ENCODE data around the gene PJVK. TPM values are rescaled to one million over a fixed set of nuclear protein-coding genes. Genes with fewer than 3 reads are reported as not detected.
A peak's percentile ranks its signal among the peaks of the same experiment; 100 is the strongest.
"Not testable (repeated sequence)": the region's sequence is repeated elsewhere in the genome, so short reads cannot be mapped to it uniquely, and the experiment has no call there.

Gene PJVK
- total RNA-seq, 2 donors from 2014 or later = 1.5 to 2.8 TPM

- H3K27ac Mint-ChIP-seq = no peak overlapping the region
- no peaks in the 10 kb centered on the region for H3K36me3 Mint-ChIP-seq
- peaks cover 11 to 12% of the 10 kb centered on the region in 2 donors for H3K4me1 Mint-ChIP-seq (ENCODE audit: low read depth in 2 of 2)
- no peak for DNase-seq (ENCODE audit: low spot score)
- H3K4me3 Mint-ChIP-seq = no peak overlapping the region
- ATAC-seq = no peak
- H3K9me3 Mint-ChIP-seq = no peaks in the 10 kb centered on the region
- no peaks in the 10 kb centered on the region for H3K27me3 Mint-ChIP-seq
These were observed 32.1 kb upstream of the PJVK start for GRCh38 chr2:178419123-178419522.

- H3K27ac Mint-ChIP-seq = no peak overlapping the region
- H3K4me3 Mint-ChIP-seq = no peak overlapping the region
- H3K9me3 Mint-ChIP-seq = no peaks in the 10 kb centered on the region
- H3K27me3 Mint-ChIP-seq = no peaks in the 10 kb centered on the region
- H3K4me1 Mint-ChIP-seq (ENCODE audit: low read depth in 2 of 2) = peaks cover 2 to 6% of the 10 kb centered on the region in 2 donors
- H3K36me3 Mint-ChIP-seq = peaks cover 6% of the 10 kb centered on the region
- ATAC-seq (no peak), DNase-seq (ENCODE audit: low spot score) (no peak)
These were observed 30.6 kb upstream of the PJVK start for GRCh38 chr2:178420463-178420999.

GRCh38 chr2:178422097-178422496 lies 29.1 kb upstream of the PJVK start:
- Mint-ChIP-seq H3K27ac (no peak overlapping the region), H3K9me3 (no peaks in the 10 kb centered on the region), H3K27me3 (no peaks in the 10 kb centered on the region), H3K4me3 (no peak overlapping the region), H3K4me1 (ENCODE audit: low read depth in 2 of 2) (peaks cover 0 to 6% of the 10 kb centered on the region in 2 donors), H3K36me3 (peaks cover 15% of the 10 kb centered on the region)
- ATAC-seq (no peak), DNase-seq (ENCODE audit: low spot score) (no peak)

DNA sequence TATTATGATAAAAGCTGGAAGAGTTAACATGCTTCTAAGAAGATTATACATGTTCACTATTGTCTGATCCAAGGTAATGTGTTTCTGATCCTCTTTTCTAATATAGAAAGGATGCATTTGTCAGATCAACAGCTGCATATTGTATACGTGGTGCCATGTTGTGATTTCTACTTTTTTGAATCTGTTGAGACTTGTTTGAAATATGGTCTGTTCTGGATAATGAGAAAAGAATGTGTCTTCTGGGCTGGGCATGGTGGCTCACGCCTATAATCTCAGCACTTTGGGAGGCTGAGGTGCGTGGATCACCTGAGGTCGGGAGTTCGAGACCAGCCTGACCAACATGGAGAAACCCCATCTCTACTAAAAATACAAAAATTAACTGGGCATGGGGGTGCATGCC lies 27.4 kb upstream of the PJVK start:
- DNase-seq (ENCODE audit: low spot score); ATAC-seq; H3K9me3 Mint-ChIP-seq; H3K4me3 Mint-ChIP-seq; H3K4me1 Mint-ChIP-seq (ENCODE audit: low read depth in 2 of 2); H3K27ac Mint-ChIP-seq; H3K27me3 Mint-ChIP-seq: not testable (repeated sequence)
- H3K36me3 Mint-ChIP-seq = peaks cover 15% of the 10 kb centered on the region

GRCh38 chr2:178425255-178425827 lies 25.8 kb upstream of the PJVK start:
- H3K4me3 Mint-ChIP-seq = no peak overlapping the region
- DNase-seq (ENCODE audit: low spot score) (no peak), ATAC-seq (no peak)
- H3K9me3 Mint-ChIP-seq = no peaks in the 10 kb centered on the region
- H3K4me1 Mint-ChIP-seq (ENCODE audit: low read depth in 2 of 2) = peaks cover 0 to 6% of the 10 kb centered on the region in 2 donors
- no peak overlapping the region for H3K27ac Mint-ChIP-seq
- peaks cover 16% of the 10 kb centered on the region for H3K36me3 Mint-ChIP-seq
- H3K27me3 Mint-ChIP-seq = no peaks in the 10 kb centered on the region

GRCh38 chr2:178426388-178426787 lies 24.8 kb upstream of the PJVK start:
- ATAC-seq = no peak
- DNase-seq (ENCODE audit: low spot score) = no peak
- Mint-ChIP-seq H3K4me1 (ENCODE audit: low read depth in 2 of 2) (peaks cover 0 to 6% of the 10 kb centered on the region in 2 donors), H3K27me3 (no peaks in the 10 kb centered on the region), H3K27ac (no peak overlapping the region), H3K9me3 (no peaks in the 10 kb centered on the region), H3K36me3 (peaks cover 20% of the 10 kb centered on the region), H3K4me3 (no peak overlapping the region)

DNA sequence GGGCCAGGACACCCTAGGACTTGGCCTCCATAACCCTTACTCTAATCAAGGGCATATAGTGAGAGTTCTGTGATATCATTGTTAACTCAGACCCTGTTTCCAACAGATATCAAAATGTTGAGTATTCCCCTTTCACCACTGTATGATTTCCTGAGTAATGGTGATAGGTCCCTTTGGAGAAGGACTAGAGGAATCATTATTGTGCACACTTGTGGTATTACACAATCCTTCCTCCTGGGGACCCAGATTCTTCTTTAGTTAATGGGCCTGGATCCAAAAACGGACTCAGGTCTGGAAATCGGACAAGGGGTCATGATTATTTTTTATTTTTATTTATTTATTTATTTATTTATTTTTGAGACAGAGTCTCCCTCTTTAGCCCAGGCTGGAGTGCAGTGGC lies 23.7 kb upstream of the PJVK start:
- DNase-seq (ENCODE audit: low spot score) = no peak
- H3K4me3 Mint-ChIP-seq = no peak overlapping the region
- H3K9me3 Mint-ChIP-seq = no peaks in the 10 kb centered on the region
- peaks cover 29% of the 10 kb centered on the region for H3K36me3 Mint-ChIP-seq
- H3K4me1 Mint-ChIP-seq (ENCODE audit: low read depth in 2 of 2) = peaks cover 0 to 6% of the 10 kb centered on the region in 2 donors
- H3K27ac Mint-ChIP-seq = no peak overlapping the region
- H3K27me3 Mint-ChIP-seq = no peaks in the 10 kb centered on the region
- no peak for ATAC-seq

- Mint-ChIP-seq H3K27me3 (no peaks in the 10 kb centered on the region), H3K27ac (no peak overlapping the region), H3K4me1 (ENCODE audit: low read depth in 2 of 2) (peaks cover 0 to 6% of the 10 kb centered on the region in 2 donors), H3K36me3 (peaks cover 29% of the 10 kb centered on the region), H3K4me3 (no peak overlapping the region), H3K9me3 (no peaks in the 10 kb centered on the region)
- ATAC-seq (no peak), DNase-seq (ENCODE audit: low spot score) (no peak)
These were observed 22.8 kb upstream of the PJVK start for GRCh38 chr2:178428396-178428806.

- Mint-ChIP-seq H3K36me3 (peaks cover 29% of the 10 kb centered on the region), H3K4me3 (no peak overlapping the region), H3K27ac (no peak overlapping the region), H3K4me1 (ENCODE audit: low read depth in 2 of 2) (peaks cover 0 to 6% of the 10 kb centered on the region in 2 donors), H3K9me3 (no peaks in the 10 kb centered on the region), H3K27me3 (no peaks in the 10 kb centered on the region)
- DNase-seq (ENCODE audit: low spot score) = no peak
- no peak for ATAC-seq
These were observed 21.8 kb upstream of the PJVK start for GRCh38 chr2:178429336-178429735.

- DNase-seq (ENCODE audit: low spot score) = no peak
- no peak overlapping the region for H3K27ac Mint-ChIP-seq
- H3K4me3 Mint-ChIP-seq = no peak overlapping the region
- no peaks in the 10 kb centered on the region for H3K27me3 Mint-ChIP-seq
- H3K36me3 Mint-ChIP-seq = peaks cover 20% of the 10 kb centered on the region
- no peaks in the 10 kb centered on the region for H3K4me1 Mint-ChIP-seq (ENCODE audit: low read depth in 2 of 2)
- no peak for ATAC-seq
- no peaks in the 10 kb centered on the region for H3K9me3 Mint-ChIP-seq
These were observed 14.5 kb upstream of the PJVK start for GRCh38 chr2:178436662-178437061.

GRCh38 chr2:178441426-178441825 lies 9.8 kb upstream of the PJVK start:
- Mint-ChIP-seq H3K4me3 (no peak overlapping the region), H3K27me3 (no peaks in the 10 kb centered on the region), H3K36me3 (peaks cover 19% of the 10 kb centered on the region), H3K4me1 (ENCODE audit: low read depth in 2 of 2) (no peaks in the 10 kb centered on the region), H3K27ac (no peak overlapping the region), H3K9me3 (no peaks in the 10 kb centered on the region)
- ATAC-seq (no peak), DNase-seq (ENCODE audit: low spot score) (no peak)

GRCh38 chr2:178448968-178449661 lies 2.1 kb upstream of the PJVK start:
- H3K27ac Mint-ChIP-seq = peak overlapping the region in 1 of 2 donors; percentile 39

DNA sequence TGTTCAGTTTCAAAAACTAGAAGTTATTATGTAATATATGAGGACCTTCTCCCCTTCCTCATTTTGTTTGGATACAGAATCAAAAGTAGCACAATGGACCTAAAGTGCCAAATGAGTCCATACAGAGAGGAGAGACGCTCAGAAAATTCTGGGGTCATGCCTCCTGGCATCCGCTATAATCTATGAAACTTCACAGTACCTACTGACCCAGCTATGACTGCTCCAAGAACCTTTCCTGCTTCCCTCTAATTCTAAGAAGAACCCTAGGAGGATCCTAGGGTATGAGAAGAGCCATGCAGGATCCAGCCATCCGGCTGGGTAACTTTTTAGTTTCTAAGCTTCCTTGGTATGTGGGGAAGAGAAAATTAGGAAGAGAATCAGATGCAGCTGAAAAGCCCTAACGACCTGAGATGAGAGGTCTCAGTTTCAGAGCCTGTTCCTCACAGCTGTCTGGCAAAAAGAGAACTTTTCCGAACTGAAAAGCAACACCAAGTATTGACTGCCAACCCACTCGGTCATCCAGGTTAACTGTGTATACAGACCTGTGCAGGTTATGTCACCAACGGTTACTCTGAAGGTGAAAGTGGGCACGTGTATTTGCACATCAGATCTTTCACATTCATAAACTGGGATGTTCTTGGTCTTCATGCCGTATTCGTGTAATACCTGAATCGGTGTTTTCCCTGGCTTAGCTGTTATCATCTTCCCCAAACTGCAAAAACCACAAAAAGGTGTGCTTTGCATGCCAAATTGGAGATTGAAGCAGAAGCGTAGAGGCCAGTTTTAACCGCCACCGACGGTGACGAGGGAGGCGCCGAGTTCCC lies 1.3 kb upstream of the PJVK start:
- Mint-ChIP-seq H3K4me1 (ENCODE audit: low read depth in 2 of 2) (peaks cover 19 to 29% of the 10 kb centered on the region in 2 donors), H3K9me3 (no peaks in the 10 kb centered on the region), H3K4me3 (peak overlapping the region; percentile 88), H3K36me3 (peaks cover 10% of the 10 kb centered on the region), H3K27ac (peak overlapping the region; percentile 39 to 74), H3K27me3 (peaks cover 3 to 7% of the 10 kb centered on the region in 2 donors)
- ATAC-seq (no peak), DNase-seq (ENCODE audit: low spot score) (no peak)

More at GRCh38 chr2:178448968-178449661, 2.1 kb upstream of the PJVK start:
- Mint-ChIP-seq H3K4me1 (ENCODE audit: low read depth in 2 of 2) (peaks cover 19 to 29% of the 10 kb centered on the region in 2 donors), H3K36me3 (peaks cover 13% of the 10 kb centered on the region), H3K4me3 (peak overlapping the region; percentile 88), H3K27me3 (no peaks in the 10 kb centered on the region), H3K9me3 (no peaks in the 10 kb centered on the region)
- DNase-seq (ENCODE audit: low spot score) (no peak), ATAC-seq (no peak)

GRCh38 chr2:178450524-178450773 lies 729 bp upstream of the PJVK start:
- no peaks in the 10 kb centered on the region for H3K9me3 Mint-ChIP-seq
- peaks cover 3 to 8% of the 10 kb centered on the region in 2 donors for H3K27me3 Mint-ChIP-seq
- peaks cover 7% of the 10 kb centered on the region for H3K36me3 Mint-ChIP-seq
- H3K27ac Mint-ChIP-seq = peak overlapping the region; percentile 39 to 74
- peak overlapping the region; percentile 88 for H3K4me3 Mint-ChIP-seq
- H3K4me1 Mint-ChIP-seq (ENCODE audit: low read depth in 2 of 2) = peaks cover 19 to 29% of the 10 kb centered on the region in 2 donors
- ATAC-seq (no peak), DNase-seq (ENCODE audit: low spot score) (no peak)
